Epithelial cell of esophagus (primary cell): ENCODE data around the gene NCCRP1.

Experiments
- DNase-seq: peaks from one replicate; pipeline ENCODE4 v3.0.0; 2010; ENCODE audit warnings: low read depth
- H3K4me3 ChIP-seq: 2 replicates; pipeline ENCODE4 v1.5.1; 2011; ENCODE audit warnings: mild to moderate bottlenecking, low read length, control low read depth
- TF ChIP-seq, protein P1 (sequence below): IDR thresholded peaks from 2 replicates; pipeline ENCODE4 v1.5.1; 2011; ENCODE audit warnings: low read depth, mild to moderate bottlenecking, low read length, control low read depth, inconsistent platforms; ENCODE audit not compliant: insufficient read depth; ENCODE audit errors: missing control alignments

Gene NCCRP1

DNA sequence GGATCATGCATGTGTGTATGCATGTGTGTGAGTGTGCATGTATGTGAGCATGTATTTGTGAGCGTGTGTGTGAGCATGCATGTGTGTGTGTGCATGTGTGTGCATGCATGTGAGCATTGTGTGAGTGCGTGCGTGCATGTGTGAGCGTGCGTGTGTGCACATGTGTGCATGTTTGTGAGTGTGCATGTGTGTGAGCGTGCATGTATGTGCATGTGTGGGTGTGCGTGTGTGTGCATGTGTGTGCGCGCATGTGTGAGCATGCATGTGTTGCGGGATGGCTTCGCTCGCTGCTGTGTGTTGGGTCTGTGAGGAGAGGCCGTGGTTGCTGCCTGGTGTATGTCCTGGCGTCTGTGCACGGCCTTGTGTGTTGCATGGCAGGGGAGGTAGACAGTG, 38.8 kb upstream of the NCCRP1 start:
- DNase-seq = no peak
- H3K4me3 ChIP-seq = no peak overlapping the region
- TF ChIP-seq, protein P1, sequence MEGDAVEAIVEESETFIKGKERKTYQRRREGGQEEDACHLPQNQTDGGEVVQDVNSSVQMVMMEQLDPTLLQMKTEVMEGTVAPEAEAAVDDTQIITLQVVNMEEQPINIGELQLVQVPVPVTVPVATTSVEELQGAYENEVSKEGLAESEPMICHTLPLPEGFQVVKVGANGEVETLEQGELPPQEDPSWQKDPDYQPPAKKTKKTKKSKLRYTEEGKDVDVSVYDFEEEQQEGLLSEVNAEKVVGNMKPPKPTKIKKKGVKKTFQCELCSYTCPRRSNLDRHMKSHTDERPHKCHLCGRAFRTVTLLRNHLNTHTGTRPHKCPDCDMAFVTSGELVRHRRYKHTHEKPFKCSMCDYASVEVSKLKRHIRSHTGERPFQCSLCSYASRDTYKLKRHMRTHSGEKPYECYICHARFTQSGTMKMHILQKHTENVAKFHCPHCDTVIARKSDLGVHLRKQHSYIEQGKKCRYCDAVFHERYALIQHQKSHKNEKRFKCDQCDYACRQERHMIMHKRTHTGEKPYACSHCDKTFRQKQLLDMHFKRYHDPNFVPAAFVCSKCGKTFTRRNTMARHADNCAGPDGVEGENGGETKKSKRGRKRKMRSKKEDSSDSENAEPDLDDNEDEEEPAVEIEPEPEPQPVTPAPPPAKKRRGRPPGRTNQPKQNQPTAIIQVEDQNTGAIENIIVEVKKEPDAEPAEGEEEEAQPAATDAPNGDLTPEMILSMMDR = no peak

DNA sequence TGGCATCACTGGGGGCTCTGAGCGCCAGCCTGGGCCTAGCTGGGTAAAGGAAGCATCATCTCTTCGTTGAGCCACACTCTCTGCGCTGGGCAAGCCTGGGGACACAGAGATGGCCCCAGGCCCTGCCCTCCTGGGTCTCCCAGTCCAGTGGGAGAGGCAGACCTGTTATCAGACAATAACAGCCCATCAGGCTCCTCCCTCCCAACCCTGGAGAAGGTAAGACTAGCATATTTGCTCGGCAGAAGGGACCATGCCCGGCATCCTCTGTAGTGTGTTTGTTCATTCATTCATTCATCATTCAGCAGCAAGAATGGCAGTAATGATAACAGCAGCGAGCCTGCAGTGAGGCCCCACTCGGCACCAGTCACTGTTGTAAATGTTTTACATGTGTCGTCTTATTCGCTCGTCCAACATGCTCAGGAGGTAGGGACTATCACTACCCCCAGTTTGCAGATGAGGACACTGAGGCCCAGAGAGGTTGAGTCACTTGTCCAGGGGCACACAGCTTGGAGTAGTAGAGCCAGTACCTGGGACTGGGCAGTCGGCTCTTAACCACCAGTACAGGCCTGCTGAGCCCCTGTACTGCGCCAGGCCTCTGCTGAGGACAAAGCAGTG, 38.0 kb upstream of the NCCRP1 start:
- TF ChIP-seq, protein P1 = no peak
- H3K4me3 ChIP-seq = no peak overlapping the region
- no peak for DNase-seq

DNA sequence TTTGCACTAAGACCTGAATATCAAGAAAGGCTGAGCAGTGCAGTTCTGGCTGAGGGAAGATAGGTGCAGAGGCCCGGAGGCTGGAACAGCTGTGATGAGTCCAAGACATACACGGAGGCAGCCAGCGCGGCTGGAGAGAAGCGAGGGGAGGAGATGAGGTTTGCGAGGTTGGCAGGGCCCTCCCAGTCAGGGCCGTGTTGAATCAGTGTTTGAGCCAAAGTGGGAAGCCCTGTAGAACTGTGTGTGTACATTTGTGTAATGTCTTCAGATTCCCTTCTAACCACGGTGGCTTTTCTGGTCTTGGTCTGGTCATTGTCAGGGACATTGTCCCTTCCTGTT, 36.3 kb upstream of the NCCRP1 start:
- TF ChIP-seq, protein P1 = no peak
- no peak overlapping the region for H3K4me3 ChIP-seq
- DNase-seq = peak; percentile 78

DNA sequence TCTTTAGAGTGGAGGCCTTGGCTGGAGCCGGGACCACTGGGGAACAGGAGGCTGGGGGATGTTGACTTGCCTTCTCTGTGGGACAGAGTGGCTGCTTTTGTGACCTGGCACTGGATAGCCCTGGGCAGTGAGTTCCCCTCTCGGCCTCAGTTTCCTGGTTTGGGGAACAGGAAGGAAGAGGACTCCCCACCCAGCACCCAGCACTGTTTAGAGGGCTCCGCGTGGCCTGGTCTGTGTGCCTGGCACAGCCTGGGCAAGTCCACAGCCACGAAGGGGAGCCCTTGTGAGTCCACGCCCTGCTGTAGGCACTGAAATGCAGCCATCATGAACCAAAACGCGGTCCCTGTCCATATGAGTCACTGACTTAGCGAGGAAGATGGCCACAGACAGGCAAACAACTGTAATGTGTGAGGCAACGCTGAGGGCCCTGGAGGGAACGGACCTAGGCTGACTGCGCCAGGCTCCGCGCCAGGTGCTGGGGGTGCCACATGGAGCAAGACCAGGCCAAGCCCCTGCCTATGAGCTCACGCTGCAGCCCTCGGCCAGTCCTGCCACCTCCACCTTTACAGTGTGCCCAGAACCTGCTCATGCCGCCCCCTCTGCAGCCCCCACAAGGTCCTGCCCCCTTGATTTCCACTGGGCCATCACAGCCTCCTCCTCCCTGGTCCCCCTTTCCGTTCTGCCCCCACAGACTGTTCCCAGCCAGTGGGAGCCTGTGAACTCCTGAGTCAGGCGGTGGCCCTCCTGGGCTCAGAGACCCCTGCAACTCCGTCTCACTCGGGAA, 35.7 kb upstream of the NCCRP1 start:
- H3K4me3 ChIP-seq = no peak overlapping the region
- TF ChIP-seq, protein P1 = no peak
- peak; percentile 78 for DNase-seq

DNA sequence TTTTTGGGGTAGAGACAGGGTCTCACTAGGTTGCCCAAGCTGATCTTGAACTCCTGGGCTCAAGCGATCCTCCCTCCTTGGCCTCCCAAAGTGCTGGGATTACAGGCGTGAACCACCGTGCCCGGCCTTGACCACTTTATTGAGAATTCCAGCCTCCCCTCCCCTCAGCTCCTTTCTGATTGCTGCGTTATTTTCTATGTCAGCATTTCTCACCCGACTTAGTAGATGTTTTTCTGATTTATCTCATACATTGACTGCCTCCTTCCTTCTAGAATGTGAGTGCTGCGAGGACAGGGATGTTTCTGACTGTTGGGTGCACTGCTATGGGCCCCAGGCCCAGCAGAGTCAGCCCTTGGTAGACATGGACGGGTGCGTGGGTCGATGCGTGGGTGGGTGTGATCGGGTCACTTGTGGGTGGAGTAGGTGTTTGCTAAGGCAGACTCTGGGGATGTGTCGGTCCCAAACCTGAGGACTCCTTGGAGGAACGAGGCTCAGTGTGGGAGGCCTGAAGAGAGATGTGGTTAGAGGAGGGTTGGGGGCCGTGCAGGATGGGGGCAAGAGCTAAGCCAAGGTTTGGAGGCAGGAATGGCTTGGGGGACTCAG, 34.2 kb upstream of the NCCRP1 start:
- H3K4me3 ChIP-seq = no peak overlapping the region
- no peak for DNase-seq
- TF ChIP-seq, protein P1 = no peak

DNA sequence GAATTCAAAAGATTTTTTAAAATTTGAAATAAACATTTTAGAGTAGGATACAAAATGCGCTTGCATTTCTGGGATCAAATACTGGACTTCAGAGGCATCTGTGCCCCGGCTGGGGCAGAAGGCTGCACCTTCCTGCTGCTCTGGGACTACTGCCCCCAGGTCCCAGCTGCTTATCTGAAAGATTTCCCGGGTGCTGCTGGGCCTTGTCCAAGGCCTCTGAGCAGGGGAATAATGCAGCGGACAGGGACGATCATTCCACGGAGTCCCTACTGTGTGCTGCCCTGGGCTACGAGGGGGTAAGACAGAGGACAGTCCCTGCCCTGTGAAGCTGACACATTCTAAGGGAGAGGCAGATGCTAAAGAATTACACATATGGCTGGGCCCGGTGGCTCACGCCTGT, 33.1 kb upstream of the NCCRP1 start:
- H3K4me3 ChIP-seq = no peak overlapping the region
- TF ChIP-seq, protein P1 = no peak
- no peak for DNase-seq
